SH-SY5Y (cell line): ENCODE measurements around the gene QTRT2.

Experiments used
- GATA2 ChIP-seq: IDR thresholded peaks from 2 replicates; pipeline ENCODE4 v1.6.1; 2011; ENCODE audit warnings: mild to moderate bottlenecking, low read depth, low read length
- GATA3 ChIP-seq: IDR thresholded peaks from 2 replicates; pipeline ENCODE4 v1.6.1; 2011; ENCODE audit warnings: low read depth, mild to moderate bottlenecking, low read length, moderate library complexity

DNA sequence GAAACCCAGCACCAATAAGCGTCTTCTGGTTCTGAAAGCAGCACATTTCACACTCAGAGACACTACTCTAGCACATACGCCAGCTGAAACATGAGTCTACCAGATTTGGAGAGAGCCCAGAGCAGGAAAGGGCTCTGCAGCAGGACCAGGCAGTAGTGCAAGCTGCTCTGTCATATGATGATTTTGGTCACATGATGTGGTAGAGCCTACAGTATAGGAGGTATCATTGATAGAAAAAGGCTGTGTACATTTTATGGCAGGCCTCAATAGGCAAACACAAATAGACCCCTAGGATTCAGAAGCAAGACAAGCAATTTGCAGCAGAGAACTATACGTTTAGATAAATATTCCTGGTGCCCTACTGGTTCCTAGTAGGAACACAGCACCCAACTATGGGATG is 58.2 kb downstream of the QTRT2 start:
- TF ChIP-seq GATA3 (no peak), GATA2 (no peak)
